ENCODE results near the gene ADH5.
"Not testable (repeated sequence)": the region's sequence is repeated elsewhere in the genome, so short reads cannot be mapped to it uniquely, and the experiment has no call there.

Gene ADH5

DNA sequence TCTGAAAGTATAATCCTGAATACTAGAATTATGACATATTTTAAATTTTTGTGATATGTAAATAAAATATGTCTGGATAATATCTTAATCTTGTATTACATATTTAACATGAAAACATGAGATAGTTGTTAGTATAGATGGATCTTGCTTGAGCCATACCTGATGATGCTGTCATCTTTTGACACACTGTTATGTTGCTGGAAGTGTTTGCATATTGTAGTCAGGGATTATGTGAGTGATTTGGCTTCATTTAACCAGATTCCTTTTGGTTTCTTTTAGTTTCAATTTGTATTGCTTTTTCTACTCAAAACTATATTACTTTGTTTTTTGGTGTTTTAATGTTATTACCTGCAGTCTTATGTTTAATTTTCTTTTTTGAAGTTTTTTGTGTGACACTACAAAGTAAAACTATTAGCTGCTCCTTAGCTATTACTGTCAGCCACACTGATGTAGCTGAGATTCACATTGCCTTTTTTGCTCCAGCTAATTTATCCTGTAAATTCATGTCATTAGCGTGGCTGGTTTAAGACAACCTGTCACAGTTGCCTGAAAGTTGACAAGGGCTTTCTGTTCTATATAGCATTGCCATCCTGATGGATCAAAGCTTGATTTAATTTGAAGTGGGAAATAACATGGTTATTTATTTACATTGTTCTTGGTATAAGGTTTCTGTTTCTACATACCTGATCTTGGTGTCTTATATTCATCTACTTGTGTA lies 59.4 kb downstream of the ADH5 start:
- DNase-seq (ENCODE audit: low read depth): no peak

DNA sequence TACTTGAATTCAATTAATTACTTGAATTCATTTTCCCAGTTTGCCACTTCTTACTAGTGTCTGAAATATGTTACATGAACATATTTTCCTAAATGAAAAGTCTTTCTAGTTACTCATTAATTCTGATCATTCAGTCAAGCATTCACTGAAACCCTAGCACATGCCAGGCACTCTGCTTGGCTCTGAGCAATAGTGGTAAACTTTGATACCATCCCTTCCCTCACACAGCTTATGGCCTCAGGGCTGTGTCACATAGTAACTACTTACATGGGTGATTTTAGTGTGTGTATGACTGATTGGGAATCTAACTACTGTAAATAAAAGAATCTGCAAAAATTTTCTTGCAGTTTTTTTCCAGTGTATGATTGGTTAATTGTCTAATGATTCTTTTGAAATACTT lies 60.4 kb downstream of the ADH5 start:
- peak; percentile 78 for DNase-seq (ENCODE audit: low read depth)

DNA sequence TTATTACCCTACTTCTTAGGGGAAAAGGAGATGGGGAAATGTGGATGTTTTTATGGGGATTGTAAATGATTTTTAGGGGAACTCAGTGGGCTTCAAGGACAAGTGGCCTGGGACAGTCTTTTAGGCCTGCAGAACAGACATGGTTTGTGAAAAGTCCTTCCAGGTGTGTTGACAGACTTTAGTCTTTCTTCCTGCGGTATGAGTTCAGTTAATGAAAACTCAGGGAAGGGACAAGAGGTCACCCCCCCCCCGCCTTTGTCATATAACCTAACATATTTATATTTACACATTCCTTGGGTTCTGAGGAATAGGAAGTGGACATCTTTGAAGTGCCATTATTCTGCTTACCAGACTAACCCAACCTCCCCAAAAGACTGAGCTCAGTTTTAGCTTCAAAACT lies 61.3 kb downstream of the ADH5 start:
- no peak for DNase-seq (ENCODE audit: low read depth)

DNA sequence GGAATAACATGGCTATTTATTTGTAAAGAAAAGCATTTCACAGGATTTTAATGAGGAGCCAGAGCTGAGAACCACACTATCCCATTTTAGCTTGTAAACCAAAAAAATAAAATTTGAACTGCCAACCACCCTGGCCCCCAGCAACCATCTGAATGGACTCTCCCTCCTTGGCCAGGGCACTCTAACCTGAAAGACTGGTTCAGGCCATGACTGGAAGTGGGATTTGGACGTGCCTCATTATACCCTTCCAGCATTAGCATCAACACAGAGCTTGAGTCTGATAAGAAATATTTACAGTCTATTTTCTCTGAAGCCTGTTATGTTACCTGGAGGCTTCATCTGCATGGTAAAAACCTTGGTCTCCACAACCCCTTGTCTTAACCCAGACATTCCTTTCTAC lies 63.1 kb downstream of the ADH5 start:
- DNase-seq (ENCODE audit: low read depth): no peak

DNA sequence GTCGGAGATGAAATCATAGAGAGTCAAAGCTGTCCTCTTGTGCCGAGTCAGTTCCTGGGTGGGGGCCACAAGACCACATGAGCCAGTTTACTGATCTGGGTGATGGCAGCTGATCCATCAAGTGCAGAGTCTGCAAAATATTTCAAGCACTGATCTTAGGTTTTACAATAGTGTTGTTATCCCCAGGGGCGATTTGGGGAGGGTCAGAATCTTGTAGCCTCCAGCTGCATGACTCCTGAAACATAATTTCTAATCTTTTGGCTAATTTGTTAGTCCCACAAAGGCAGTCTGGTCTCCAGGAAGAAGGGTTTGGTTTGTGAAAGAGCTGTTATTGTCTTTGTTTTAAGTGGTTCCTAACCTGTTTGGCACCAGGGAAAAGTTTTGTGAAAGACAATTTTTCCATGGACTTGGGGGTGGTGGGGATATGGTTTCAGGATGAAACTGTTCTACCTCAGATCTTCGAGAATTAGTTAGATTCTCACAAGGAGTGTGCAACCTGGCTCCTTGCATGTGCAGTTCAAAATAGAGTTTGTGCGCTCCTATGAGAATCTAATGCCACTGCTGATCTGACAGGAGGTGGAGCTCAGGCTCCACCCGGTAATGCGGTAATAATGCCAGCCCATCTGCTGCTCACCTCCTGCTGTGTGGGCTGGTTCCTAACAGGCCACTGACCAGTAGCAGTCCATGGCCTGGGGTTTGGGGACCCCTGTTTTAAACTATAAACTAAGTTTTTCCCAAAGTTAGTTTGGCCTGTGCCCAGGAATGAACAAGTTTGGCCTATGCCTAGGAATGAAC lies 63.9 kb downstream of the ADH5 start:
- DNase-seq (ENCODE audit: low read depth): no peak

DNA sequence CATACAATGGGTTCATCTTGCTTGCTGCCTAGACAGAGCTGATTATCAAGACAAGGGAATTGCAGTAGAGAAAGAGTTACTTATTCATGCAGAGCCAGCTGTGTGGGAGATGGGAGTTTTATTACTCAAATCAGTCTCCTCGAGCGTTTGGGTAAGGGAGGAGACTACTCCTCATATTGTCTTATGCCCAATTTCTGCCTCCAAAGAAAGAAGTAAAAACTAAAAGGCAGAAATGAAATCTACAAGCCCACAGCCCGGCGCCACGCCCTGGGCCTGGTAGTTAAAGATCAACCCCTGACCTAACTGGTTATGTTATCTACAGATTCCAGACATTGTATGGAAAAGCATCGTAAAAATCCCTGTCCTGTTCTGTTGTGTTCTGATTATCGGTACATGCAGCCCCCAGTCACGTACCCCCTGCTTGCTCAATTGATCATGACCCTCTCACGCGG lies 64.8 kb downstream of the ADH5 start:
- DNase-seq (ENCODE audit: low read depth): not testable (repeated sequence)

DNA sequence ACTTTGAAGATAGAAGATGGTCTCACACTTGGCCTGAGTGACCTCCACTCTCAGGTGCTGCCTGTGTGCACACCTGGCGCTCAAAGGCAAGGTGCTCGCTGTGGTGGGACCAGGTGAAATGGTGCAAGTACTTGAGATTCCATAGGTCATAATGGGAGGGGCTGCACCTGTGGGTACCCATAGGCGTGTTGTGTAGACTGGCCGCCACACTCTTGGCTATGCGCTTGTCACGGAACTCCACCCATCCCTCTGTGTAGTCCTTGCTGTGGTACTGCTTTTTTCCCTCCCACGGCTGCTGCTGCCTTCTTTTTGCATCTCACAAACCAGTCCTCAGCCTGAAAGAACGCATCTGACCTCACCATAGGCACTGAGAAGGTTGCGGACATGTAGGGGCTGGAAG lies 66.0 kb downstream of the ADH5 start:
- DNase-seq (ENCODE audit: low read depth): no peak

DNA sequence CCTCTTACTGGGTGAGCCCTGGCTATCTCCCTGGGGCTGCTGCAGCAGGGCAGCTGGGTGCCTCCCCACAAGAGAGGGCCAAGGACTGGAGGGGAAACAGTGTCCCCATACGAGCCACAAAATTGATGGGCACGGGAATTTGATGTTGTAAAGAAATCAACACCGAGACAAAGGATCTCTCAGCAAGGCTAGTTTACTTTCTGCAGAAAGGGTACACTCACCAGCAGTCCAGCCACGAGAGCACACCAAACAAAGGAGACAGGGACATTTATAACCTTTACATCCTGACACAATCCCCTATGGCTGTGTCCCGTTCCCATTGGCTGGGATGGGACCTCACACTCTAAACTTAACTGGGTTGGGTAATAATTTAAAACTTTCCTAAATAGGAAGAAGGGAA lies 67.2 kb downstream of the ADH5 start:
- no peak for DNase-seq (ENCODE audit: low read depth)

Data from EH (cell line).